ENCODE results near the gene HCFC1.
A peak's percentile ranks its signal among the peaks of the same experiment; 100 is the strongest.

The HCFC1 gene

GRCh38 chrX:154019061-154019621 lies 47.5 kb upstream of the HCFC1 start:
- TF ChIP-seq CTCF (IDR thresholded peaks at IDR 0.05) = no peak
- Histone ChIP-seq H3K36me3 (peaks cover 0 to 27% (median 16%) of the 10 kb centered on the region in 3 donors), H3K9me3 (no peaks in the 10 kb centered on the region), H3K4me1 (peaks cover 0 to 23% (median 12%) of the 10 kb centered on the region in 4 donors), H3K27me3 (no peaks in the 10 kb centered on the region), H3K27ac (peak overlapping the region; percentile 69 to 78), H3K4me3 (peak overlapping the region; percentile 57 to 70)
- intact Hi-C loops (cut with DNase I; ENCODE audit: low total_unique reads) = loop anchor here (5.0 kb wide), 1 partner anchor 78 kb away; the partner anchor contains the start of gene MECP2
- no peak for DNase-seq

- Histone ChIP-seq H3K4me1 (peaks cover 0 to 23% (median 14%) of the 10 kb centered on the region in 4 donors), H3K9me3 (no peaks in the 10 kb centered on the region), H3K36me3 (peaks cover 0 to 27% (median 16%) of the 10 kb centered on the region in 3 donors), H3K27ac (peak overlapping the region; percentile 69 to 78), H3K4me3 (peak overlapping the region; percentile 57 to 70), H3K27me3 (no peaks in the 10 kb centered on the region)
- intact Hi-C loops (cut with DNase I; ENCODE audit: low total_unique reads) = loop anchor here (5.0 kb wide), 1 partner anchor 79 kb away; the partner anchor contains the start of gene MECP2
- no peak for DNase-seq
- no peak for TF ChIP-seq CTCF (IDR thresholded peaks at IDR 0.05)
Measured at GRCh38 chrX:154018518-154019060, 47.0 kb upstream of the HCFC1 start.

- intact Hi-C loops (cut with DNase I; ENCODE audit: low total_unique reads) = loop anchor here (5.0 kb wide), 1 partner anchor 79 kb away; the partner anchor contains the start of gene MECP2
- H3K27ac ChIP-seq = peak overlapping the region in 1 of 2 donors; percentile 69
- H3K27me3 ChIP-seq = no peaks in the 10 kb centered on the region
- no peaks in the 10 kb centered on the region for H3K9me3 ChIP-seq
- H3K4me1 ChIP-seq = peaks cover 0 to 23% (median 15%) of the 10 kb centered on the region in 4 donors
- DNase-seq = no peak
- TF ChIP-seq CTCF (IDR thresholded peaks at IDR 0.05) = no peak
- peaks cover 0 to 27% (median 16%) of the 10 kb centered on the region in 3 donors for H3K36me3 ChIP-seq
- H3K4me3 ChIP-seq = peak overlapping the region in 1 of 2 donors; percentile 70
Measured at GRCh38 chrX:154017766-154018517, 46.3 kb upstream of the HCFC1 start.

GRCh38 chrX:154016366-154017076 lies 44.9 kb upstream of the HCFC1 start:
- Histone ChIP-seq H3K27ac (no peak overlapping the region), H3K4me3 (no peak overlapping the region), H3K36me3 (peaks cover 0 to 27% (median 24%) of the 10 kb centered on the region in 3 donors), H3K9me3 (no peaks in the 10 kb centered on the region), H3K27me3 (no peaks in the 10 kb centered on the region), H3K4me1 (peaks cover 0 to 22% (median 13%) of the 10 kb centered on the region in 4 donors)
- TF ChIP-seq CTCF (IDR thresholded peaks at IDR 0.05) = no peak
- intact Hi-C loops (cut with DNase I; ENCODE audit: low total_unique reads) = loop anchor here (5.0 kb wide), 1 partner anchor 81 kb away; the partner anchor contains the start of gene MECP2
- no peak for DNase-seq

- intact Hi-C loops (cut with DNase I; ENCODE audit: low total_unique reads) = loop anchor here (5.0 kb wide), 1 partner anchor 82 kb away; the partner anchor contains the start of gene MECP2
- no peak for DNase-seq
- no peak overlapping the region for H3K4me3 ChIP-seq
- no peak overlapping the region for H3K27ac ChIP-seq
- peaks cover 0 to 22% (median 11%) of the 10 kb centered on the region in 4 donors for H3K4me1 ChIP-seq
- H3K27me3 ChIP-seq = no peaks in the 10 kb centered on the region
- TF ChIP-seq CTCF (IDR thresholded peaks at IDR 0.05) = no peak
- H3K9me3 ChIP-seq = no peaks in the 10 kb centered on the region
- H3K36me3 ChIP-seq = peaks cover 0 to 27% (median 26%) of the 10 kb centered on the region in 3 donors
Measured at GRCh38 chrX:154015581-154016264, 44.1 kb upstream of the HCFC1 start.

All from tibial artery (tissue), 4 donors.